ENCODE results near the gene ACAT1.

DNA sequence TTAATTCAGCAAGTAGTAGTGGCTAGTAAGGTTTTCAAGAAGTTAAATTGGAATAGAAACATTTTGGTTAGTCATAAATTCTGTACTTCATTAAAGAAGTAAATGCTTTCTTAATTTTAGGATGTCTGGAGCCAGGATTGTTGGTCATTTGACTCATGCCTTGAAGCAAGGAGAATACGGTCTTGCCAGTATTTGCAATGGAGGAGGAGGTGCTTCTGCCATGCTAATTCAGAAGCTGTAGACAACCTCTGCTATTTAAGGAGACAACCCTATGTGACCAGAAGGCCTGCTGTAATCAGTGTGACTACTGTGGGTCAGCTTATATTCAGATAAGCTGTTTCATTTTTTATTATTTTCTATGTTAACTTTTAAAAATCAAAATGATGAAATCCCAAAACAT lies 25.8 kb downstream of the ACAT1 start:
- TF ChIP-seq, protein P1, sequence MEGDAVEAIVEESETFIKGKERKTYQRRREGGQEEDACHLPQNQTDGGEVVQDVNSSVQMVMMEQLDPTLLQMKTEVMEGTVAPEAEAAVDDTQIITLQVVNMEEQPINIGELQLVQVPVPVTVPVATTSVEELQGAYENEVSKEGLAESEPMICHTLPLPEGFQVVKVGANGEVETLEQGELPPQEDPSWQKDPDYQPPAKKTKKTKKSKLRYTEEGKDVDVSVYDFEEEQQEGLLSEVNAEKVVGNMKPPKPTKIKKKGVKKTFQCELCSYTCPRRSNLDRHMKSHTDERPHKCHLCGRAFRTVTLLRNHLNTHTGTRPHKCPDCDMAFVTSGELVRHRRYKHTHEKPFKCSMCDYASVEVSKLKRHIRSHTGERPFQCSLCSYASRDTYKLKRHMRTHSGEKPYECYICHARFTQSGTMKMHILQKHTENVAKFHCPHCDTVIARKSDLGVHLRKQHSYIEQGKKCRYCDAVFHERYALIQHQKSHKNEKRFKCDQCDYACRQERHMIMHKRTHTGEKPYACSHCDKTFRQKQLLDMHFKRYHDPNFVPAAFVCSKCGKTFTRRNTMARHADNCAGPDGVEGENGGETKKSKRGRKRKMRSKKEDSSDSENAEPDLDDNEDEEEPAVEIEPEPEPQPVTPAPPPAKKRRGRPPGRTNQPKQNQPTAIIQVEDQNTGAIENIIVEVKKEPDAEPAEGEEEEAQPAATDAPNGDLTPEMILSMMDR (tag by site-specific recombination; IDR thresholded peaks at IDR 0.05): no peak
- TF ChIP-seq, protein P2, sequence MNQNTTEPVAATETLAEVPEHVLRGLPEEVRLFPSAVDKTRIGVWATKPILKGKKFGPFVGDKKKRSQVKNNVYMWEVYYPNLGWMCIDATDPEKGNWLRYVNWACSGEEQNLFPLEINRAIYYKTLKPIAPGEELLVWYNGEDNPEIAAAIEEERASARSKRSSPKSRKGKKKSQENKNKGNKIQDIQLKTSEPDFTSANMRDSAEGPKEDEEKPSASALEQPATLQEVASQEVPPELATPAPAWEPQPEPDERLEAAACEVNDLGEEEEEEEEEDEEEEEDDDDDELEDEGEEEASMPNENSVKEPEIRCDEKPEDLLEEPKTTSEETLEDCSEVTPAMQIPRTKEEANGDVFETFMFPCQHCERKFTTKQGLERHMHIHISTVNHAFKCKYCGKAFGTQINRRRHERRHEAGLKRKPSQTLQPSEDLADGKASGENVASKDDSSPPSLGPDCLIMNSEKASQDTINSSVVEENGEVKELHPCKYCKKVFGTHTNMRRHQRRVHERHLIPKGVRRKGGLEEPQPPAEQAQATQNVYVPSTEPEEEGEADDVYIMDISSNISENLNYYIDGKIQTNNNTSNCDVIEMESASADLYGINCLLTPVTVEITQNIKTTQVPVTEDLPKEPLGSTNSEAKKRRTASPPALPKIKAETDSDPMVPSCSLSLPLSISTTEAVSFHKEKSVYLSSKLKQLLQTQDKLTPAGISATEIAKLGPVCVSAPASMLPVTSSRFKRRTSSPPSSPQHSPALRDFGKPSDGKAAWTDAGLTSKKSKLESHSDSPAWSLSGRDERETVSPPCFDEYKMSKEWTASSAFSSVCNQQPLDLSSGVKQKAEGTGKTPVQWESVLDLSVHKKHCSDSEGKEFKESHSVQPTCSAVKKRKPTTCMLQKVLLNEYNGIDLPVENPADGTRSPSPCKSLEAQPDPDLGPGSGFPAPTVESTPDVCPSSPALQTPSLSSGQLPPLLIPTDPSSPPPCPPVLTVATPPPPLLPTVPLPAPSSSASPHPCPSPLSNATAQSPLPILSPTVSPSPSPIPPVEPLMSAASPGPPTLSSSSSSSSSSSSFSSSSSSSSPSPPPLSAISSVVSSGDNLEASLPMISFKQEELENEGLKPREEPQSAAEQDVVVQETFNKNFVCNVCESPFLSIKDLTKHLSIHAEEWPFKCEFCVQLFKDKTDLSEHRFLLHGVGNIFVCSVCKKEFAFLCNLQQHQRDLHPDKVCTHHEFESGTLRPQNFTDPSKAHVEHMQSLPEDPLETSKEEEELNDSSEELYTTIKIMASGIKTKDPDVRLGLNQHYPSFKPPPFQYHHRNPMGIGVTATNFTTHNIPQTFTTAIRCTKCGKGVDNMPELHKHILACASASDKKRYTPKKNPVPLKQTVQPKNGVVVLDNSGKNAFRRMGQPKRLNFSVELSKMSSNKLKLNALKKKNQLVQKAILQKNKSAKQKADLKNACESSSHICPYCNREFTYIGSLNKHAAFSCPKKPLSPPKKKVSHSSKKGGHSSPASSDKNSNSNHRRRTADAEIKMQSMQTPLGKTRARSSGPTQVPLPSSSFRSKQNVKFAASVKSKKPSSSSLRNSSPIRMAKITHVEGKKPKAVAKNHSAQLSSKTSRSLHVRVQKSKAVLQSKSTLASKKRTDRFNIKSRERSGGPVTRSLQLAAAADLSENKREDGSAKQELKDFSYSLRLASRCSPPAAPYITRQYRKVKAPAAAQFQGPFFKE (tag by site-specific recombination; IDR thresholded peaks at IDR 0.05; ENCODE audit: borderline replicate concordance): no peak
- TF ChIP-seq ZNF274 (IDR thresholded peaks at IDR 0.05; ENCODE audit: low read length) (no peak), ZNF274 (tag by site-specific recombination; IDR thresholded peaks at IDR 0.05; ENCODE audit: borderline replicate concordance) (no peak), KLF9 (tag by site-specific recombination; IDR thresholded peaks at IDR 0.05; ENCODE audit: low read depth) (no peak), ZNF629 (tag by site-specific recombination; IDR thresholded peaks at IDR 0.05) (no peak), ZNF473 (tag by site-specific recombination; IDR thresholded peaks at IDR 0.05) (no peak), KLF10 (tag by site-specific recombination; IDR thresholded peaks at IDR 0.05) (no peak), ZNF174 (tag by site-specific recombination; IDR thresholded peaks at IDR 0.05) (no peak), ZNF76 (tag by site-specific recombination; IDR thresholded peaks at IDR 0.05; ENCODE audit: borderline replicate concordance, low read depth) (no peak)
- TF ChIP-seq, protein P3, sequence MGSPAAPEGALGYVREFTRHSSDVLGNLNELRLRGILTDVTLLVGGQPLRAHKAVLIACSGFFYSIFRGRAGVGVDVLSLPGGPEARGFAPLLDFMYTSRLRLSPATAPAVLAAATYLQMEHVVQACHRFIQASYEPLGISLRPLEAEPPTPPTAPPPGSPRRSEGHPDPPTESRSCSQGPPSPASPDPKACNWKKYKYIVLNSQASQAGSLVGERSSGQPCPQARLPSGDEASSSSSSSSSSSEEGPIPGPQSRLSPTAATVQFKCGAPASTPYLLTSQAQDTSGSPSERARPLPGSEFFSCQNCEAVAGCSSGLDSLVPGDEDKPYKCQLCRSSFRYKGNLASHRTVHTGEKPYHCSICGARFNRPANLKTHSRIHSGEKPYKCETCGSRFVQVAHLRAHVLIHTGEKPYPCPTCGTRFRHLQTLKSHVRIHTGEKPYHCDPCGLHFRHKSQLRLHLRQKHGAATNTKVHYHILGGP (tag by site-specific recombination; IDR thresholded peaks at IDR 0.05): no peak
- TF ChIP-seq, protein P4, sequence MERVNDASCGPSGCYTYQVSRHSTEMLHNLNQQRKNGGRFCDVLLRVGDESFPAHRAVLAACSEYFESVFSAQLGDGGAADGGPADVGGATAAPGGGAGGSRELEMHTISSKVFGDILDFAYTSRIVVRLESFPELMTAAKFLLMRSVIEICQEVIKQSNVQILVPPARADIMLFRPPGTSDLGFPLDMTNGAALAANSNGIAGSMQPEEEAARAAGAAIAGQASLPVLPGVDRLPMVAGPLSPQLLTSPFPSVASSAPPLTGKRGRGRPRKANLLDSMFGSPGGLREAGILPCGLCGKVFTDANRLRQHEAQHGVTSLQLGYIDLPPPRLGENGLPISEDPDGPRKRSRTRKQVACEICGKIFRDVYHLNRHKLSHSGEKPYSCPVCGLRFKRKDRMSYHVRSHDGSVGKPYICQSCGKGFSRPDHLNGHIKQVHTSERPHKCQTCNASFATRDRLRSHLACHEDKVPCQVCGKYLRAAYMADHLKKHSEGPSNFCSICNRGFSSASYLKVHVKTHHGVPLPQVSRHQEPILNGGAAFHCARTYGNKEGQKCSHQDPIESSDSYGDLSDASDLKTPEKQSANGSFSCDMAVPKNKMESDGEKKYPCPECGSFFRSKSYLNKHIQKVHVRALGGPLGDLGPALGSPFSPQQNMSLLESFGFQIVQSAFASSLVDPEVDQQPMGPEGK (tag by site-specific recombination; IDR thresholded peaks at IDR 0.05): no peak
- TF ChIP-seq, protein P5, sequence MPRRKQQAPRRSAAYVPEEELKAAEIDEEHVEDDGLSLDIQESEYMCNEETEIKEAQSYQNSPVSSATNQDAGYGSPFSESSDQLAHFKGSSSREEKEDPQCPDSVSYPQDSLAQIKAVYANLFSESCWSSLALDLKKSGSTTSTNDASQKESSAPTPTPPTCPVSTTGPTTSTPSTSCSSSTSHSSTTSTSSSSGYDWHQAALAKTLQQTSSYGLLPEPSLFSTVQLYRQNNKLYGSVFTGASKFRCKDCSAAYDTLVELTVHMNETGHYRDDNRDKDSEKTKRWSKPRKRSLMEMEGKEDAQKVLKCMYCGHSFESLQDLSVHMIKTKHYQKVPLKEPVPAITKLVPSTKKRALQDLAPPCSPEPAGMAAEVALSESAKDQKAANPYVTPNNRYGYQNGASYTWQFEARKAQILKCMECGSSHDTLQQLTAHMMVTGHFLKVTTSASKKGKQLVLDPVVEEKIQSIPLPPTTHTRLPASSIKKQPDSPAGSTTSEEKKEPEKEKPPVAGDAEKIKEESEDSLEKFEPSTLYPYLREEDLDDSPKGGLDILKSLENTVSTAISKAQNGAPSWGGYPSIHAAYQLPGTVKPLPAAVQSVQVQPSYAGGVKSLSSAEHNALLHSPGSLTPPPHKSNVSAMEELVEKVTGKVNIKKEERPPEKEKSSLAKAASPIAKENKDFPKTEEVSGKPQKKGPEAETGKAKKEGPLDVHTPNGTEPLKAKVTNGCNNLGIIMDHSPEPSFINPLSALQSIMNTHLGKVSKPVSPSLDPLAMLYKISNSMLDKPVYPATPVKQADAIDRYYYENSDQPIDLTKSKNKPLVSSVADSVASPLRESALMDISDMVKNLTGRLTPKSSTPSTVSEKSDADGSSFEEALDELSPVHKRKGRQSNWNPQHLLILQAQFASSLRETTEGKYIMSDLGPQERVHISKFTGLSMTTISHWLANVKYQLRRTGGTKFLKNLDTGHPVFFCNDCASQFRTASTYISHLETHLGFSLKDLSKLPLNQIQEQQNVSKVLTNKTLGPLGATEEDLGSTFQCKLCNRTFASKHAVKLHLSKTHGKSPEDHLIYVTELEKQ (tag by site-specific recombination; IDR thresholded peaks at IDR 0.05; ENCODE audit: borderline replicate concordance): no peak
- TF ChIP-seq, protein P6, sequence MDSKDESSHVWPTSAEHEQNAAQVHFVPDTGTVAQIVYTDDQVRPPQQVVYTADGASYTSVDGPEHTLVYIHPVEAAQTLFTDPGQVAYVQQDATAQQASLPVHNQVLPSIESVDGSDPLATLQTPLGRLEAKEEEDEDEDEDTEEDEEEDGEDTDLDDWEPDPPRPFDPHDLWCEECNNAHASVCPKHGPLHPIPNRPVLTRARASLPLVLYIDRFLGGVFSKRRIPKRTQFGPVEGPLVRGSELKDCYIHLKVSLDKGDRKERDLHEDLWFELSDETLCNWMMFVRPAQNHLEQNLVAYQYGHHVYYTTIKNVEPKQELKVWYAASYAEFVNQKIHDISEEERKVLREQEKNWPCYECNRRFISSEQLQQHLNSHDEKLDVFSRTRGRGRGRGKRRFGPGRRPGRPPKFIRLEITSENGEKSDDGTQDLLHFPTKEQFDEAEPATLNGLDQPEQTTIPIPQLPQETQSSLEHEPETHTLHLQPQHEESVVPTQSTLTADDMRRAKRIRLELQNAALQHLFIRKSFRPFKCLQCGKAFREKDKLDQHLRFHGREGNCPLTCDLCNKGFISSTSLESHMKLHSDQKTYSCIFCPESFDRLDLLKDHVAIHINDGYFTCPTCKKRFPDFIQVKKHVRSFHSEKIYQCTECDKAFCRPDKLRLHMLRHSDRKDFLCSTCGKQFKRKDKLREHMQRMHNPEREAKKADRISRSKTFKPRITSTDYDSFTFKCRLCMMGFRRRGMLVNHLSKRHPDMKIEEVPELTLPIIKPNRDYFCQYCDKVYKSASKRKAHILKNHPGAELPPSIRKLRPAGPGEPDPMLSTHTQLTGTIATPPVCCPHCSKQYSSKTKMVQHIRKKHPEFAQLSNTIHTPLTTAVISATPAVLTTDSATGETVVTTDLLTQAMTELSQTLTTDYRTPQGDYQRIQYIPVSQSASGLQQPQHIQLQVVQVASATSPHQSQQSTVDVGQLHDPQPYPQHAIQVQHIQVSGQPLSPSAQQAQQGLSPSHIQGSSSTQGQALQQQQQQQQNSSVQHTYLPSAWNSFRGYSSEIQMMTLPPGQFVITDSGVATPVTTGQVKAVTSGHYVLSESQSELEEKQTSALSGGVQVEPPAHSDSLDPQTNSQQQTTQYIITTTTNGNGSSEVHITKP (tag by site-specific recombination; IDR thresholded peaks at IDR 0.05): no peak

Measured in HEK293 (cell line).